Activated CD4-positive, alpha-beta T cell treated with anti-CD3 and anti-CD28 coated beads for 24 hours (primary cell): ENCODE measurements around the gene C16orf46.

Experiments
- DNase-seq, 2 donors: peaks; one replicate each; pipeline ENCODE4 v3.0.0-alpha.2; 2020; ENCODE audit warnings: low read depth in 2 of 2

The C16orf46 gene

DNA sequence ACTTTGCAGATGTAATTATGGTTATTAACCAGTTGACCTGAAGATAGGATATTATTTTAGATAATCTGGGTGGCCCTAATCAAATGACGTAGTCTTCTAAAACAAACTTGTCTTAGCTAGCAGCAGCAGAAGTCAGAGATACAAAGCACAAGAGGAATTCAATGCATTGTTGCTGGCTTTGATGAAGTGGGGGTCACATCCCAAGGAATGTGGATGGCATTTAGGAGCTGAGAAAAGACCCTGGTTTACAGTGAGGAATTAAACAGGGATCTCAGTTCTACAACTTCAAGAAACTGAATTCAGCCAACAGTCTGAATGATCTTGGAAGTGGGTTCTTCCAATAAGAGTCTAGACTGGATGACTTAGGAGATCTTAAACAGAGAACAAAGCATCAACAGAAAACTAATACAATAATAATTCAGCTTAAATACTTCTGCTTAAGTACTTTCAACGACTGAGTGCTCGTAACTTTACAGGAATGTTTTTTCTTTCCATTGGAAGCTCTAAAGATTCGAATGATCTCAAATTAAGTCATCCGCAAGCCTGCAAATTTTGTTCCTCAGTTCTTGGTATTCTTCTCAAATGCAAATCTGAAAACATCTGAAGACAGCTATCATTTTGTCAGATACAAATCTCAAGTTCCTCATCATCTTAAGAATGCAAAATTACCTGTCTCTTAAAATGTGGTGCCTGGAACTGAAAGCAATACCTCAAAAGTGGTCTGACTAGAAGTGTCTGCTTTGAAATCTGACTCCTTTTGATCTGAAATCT is 3.3 kb downstream of the C16orf46 start:
- no peak for DNase-seq

DNA sequence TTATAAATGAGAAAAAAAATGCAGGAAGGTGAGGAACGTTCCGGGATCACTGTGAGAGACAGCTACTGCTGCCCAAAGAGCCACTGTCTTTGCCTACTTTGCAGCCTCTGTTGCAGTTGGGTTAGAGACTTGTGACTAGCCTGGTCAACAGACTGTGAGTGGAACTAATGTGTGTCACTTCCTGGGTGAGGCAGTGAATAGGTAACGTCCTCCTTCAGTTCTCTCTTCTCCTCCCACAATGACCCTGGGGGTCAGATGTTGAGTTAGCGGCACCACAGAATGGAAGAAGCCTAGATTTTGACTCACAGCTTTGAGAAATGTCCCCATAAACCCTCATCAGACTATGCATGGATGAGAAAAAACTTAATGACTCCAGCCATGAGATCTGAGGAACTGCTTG is 5.2 kb downstream of the C16orf46 start:
- DNase-seq = no peak

DNA sequence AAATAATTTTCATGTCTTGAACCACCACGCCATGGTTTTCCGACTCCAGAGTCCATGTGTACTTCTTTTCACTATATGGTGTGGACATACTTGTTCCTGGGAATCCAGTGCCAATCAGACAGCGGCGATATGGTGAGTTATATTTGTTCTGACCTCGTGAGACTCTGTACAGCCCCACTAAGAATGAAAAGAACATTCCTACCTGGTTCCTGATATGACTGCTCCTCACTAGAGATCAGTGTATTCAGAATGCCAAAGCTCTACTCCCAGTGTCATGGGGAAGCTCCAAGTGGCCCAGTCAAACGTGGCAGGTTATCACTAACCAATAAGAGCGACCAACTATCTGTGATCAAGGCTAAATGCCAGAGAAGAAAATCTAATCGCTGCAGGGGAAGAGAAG is 6.1 kb downstream of the C16orf46 start:
- no peak for DNase-seq

DNA sequence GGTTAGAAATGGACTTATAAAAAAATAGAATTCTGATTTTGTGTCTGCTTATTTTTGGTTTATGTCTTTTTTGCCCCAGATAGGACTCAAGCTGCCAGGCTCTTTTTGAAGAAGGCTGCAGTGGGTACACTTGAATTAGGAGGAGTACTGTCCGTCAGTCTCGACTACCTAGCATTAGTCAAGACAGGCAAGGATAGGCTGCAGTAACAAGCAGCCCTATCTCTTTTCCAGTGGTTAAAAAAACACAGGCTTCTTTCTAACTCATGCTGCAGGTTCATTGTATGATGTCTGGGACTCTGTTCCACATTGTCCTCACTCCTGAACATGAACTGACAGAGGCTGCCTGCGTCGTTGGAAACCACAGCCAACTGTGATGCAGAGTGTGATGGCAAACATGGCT is 8.0 kb downstream of the C16orf46 start:
- DNase-seq = no peak

DNA sequence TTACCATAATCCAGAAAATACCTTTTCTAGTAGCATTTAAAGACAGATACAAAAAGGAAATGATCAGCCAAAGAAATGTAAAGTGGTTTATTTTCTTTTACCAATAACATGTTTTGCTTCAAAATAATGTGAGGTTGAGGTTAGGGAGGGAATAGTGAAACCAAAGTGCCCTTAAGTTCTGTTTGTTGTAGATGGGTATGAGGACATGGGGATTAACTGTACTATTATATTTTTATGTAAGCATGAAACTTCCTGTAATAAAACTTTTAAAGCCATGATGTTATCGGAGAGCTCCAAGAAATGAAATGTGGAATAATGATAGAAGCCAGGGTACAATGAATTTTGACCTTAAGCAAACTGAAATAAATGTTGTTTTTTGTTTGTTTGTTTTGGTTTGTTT is 9.9 kb downstream of the C16orf46 start:
- no peak for DNase-seq

DNA sequence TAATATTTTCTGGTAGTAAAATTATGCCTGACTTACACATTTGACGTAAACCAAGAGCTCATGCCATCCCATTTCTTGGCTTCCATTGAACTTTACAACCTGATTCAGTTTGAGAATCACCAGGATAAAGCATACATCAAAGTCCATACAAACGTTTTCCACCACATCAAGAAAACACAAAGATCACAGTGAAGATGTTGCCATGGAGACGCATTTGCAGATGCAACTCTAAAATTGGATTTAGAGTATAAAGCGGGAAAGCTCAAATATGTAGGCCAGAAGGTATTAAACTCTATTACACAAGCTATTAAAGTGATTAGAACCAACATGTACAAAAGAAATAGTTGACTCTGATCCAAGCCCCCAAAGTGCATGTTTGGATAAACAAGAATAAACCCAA is 10.4 kb downstream of the C16orf46 start:
- no peak for DNase-seq

DNA sequence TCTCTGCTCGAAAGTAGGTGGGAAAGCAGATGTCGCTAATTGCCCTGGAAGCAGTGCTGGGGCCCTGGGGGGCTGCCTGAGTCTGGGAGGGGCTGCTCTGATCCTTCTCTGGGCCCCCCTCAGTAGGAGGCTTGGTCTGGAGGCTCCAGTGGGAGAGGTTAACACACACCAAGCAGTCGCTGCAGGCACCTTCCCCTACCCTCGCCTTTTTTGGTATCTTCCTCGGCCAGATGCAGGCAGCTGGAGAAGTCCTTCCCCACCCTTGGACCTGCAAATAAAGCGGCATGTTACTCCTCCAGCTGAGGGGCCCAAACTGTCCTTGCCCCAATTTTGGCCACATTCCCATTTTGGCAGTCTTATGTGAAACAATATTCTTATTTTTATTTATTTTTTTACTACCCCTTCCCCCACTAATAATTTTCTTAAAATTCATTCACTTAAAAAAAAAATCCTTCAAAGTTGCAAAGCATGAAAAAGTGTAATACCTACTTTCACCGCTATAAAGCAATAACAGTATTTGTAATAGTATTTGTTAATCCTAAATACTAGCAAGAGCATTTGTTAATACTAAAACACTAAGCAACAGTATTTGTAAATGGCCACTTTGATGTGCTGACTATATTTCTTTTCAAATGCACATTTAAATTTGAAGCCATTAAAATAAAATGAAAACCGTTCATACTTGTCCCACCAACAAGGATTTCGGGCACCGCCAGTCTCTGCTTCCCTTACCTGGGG is 15.0 kb downstream of the C16orf46 start:
- DNase-seq = no peak

DNA sequence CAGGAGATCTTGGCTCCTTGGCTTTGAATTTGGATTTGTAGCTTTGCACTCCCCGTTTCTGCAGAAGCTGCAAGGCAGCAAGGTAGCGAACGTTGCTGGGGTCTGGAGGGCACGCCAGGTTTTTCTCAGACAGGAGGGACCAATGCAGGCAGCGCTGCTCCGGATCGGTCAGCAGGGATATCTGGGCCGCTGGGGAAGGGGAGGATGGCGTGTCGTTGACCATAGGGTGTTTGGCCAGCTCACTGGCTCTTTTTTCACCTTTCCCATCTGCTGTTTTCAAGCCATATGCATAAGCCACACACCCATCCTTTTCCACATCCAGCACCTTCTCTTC is 15.8 kb downstream of the C16orf46 start:
- no peak for DNase-seq

DNA sequence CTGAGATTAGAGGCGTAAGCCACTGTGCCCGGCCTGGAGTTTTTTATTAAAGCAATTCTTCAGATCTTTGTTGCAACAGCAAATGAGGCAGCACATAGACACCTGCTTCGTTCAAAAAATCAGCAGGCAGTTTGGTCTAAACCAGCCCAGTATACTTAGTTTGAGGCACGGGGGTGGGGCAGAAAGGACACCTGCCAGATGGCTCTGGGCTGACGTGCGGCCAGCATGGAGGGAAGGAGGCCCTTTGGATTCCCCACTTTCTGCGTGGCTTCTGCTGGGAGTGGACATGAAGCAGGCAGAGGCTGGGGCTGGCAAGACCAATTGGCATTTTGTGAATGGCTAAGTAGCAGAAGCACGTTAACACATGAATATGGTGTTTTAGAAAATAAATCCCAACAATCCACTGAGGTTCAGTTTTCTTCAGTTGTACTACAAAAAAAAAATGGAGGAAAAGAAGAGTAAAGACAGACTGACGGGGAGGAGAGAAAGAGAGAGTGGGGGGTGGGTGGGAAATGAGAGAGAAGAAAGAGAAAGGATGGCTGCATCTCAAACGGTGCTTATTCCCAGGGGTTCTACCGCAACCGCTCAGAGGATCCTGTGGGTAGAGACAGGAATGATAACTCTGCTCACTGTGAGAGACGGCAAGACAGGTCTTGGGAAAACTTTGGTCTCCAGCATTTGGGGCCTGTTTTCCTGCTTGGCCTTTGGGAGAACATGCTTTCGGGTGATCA is 16.3 kb downstream of the C16orf46 start:
- no peak for DNase-seq

DNA sequence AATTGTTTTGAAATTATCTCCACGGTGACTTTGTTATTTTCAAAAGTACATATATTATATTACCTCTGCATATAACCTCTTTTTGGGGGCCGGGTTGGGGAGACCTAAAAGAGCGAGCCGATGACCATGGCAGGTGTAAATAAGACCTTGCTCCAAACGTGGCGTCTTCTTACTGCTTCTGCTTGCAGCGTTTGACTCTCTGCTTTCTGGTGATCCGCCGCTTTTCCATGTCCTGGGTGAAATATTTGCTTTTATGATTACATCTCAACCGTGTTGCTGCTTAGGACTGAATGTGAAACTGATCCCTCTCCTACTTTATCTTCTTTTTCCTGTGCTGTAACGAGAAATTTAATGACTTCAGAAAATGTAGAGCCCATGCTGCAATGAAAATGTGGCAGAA is 23.3 kb downstream of the C16orf46 start:
- DNase-seq = no peak

DNA sequence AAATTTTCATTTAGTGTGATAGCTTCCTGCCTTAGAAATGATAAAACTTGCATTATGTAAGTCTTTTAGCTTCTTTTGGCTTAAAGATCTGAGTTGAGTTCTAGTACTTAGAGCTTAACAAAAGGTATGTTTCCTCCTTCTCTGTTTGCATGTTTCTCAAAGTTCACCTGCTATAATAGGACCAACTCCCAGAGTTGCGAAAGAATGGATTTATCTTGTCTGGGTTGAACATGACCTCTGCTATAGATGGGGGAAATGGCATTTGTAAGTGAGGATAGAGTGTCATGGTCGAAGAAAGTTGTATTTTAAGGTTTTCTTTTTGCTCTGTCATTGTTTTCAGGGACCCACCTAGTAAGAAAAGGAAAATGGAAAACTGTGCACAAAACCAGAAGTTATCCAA is 34.2 kb downstream of the C16orf46 start:
- no peak for DNase-seq

DNA sequence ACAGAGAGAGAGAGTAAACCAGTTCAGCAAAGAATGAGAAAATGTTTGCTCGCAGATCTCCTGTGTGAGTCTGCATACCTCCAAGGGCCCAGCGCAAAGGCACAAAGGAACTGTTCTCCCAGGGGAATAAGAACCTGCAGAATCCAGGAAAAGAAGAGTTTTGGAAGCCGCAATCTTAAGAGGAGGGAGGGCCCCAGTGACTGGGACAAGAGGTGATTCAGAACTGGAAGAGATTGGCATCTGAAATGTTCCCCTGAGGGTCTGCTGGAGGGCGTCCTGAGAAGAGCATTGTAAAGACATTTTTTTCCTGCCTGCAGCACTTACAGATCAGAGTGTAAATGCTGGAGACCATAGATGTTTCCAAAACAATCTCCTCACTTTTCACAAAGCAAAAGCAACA is 35.3 kb downstream of the C16orf46 start:
- DNase-seq = no peak

DNA sequence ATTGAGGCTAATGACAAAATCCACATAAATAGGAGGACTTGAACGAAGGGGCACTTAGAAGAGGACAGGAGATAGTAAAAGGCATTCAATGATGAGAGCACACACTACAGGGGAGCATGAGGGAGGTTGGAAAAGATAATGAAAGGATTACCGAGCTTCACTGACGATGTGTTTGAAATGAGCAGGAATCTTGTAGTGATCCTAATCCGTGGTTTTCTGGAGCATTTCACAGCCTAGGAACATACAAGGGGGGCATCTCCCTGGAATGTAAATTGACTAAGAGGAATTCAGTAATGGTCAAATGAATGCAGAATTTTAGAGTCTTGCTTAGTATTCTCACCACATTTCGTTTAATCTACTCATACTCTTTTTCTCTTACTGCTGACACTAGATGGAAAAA is 36.2 kb downstream of the C16orf46 start:
- DNase-seq = no peak

DNA sequence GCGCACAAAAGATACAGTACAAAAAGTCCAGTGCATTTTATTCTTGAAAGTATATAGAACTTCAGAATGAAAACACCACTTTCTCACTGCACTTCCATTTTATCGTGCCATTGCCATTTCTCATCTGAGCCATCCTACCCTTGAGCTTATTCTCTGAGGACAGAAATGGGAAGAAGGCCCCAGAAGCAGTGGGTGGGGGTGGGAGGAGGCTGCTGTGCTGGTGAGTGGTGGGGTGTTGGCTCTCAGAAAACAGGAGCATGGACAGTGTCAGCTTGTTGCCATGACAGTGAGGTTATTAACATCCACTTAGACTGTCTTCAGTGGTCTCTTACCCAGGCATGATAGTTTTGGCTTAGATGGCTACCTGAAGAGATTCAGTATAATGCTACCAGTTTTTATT is 36.9 kb downstream of the C16orf46 start:
- DNase-seq = no peak

DNA sequence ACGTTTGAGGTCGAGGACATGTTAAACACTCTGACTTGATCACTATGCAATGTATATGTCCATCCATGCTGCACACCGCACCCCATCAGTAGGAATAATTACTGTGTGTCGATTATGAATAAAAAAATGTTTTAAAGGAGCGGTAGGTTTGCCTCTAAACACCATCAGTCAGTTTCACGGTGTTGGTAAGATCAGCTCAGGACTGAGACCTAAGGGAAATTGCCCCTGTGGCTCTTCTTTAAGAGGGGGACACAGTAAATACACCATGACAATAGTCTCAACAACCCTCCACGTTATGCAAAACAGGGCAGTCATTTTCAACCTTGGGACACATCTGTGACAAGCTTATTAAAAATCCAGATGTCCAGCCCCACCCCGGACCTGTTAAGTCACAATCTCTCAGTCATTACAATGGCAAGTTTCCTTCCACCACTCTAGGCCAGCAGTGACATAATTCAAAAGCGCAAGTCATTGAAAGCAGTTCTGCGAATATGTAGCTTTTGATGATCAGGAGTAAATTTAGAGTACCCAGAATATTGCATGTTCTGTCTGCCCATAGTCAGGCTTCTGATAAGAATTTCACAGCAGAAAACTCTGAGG is 40.2 kb downstream of the C16orf46 start:
- no peak for DNase-seq

DNA sequence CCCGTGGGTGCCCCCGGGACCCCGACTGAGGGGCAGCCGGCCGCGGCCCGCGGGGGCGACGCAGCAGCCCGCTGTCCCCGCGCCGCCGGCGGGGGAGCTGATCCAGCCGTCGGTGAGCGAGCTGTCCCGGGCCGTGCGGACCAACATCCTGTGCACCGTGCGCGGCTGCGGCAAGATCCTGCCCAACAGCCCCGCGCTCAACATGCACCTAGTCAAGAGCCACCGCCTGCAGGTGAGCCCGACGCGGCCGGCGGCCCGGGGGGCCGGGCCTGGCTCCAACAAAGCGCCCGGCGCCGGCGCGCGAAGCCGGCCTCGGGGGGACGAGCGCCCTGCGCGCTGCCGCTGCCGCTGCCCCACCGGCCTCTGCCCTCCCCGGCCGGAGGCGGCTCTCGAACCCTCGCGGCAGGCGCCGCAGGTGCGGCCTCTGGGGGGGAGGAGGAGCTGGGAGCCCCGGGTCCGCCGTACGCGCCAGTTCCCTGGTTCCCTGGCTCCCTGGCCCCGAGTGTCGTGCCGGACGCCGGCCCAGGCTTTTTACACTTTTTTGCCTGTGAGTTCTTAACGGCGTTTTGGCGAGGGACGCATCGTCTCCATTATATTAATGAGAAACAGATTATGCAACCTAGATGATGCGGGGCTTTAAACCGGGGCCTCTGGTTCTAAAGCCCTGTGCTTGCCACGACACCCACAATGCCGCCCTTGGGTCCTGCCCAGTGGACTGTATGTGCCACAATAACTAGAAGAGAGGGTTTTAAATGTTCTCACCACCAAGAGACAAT is 40.9 kb downstream of the C16orf46 start:
- DNase-seq = no peak

DNA sequence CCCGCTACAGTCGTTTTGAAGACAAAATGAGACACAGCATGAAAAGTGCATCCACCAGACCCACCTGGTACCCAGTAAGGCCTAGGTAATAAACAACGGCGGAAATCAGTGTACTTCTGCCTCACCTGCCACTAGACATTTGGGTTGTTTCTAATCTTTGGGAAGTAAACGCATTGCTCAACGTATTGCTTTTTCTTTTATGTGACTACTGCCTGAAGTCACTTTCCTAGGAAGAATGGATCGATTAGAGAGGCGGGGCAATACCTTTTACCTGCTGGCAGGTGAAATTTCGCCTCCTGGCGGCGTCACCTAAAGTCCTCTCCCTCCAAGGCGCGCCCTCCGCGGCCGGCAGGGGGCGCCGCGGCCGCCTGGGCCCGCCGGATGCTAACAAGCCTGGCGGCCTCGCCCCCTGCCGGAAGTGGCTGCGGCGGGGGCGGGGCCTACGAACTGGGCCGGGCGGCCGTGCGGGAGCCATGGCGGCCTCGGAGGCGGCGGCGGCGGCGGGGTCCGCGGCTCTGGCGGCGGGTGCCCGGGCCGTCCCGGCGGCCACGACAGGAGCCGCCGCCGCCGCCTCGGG is 41.6 kb downstream of the C16orf46 start, which contains the start of gene ATMIN:
Gene ATMIN (plus strand): TSS at position 445 of the 577 bp plus-strand sequence. CDS start 29 bp downstream, at position 474.
- DNase-seq = peak; percentile 78 to 86

DNA sequence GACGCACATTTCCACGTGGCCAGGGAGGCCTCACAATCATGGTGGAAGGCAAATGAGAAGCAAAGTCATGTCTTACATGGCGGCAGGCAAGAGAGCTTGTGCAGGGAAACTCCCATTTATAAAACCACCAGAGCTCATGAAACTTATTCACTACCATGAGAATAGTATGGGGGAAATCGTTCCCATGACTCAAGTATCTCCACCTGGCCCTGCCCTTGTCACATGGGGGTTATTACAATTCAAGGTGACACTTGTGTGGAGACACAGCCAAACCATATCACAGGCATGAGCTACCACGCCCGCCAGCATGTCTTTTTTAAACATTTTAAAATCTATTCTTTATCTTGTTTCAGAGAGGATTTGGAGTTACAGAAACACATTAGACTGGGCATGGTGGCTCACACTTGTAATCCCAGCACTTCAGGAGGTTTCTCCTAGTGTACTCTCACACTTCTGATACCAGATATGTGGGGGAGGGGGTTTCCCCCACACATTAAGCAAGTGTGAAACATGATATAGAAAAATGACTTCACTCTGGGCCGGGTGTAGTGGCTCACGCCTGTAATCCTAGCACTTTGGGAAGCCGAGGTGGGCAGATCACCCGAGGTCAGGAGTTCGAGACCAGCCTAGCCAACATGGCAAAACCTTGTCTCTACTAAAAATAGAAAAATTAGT is 47.0 kb downstream of the C16orf46 start:
- DNase-seq = peak; percentile 4 to 11

DNA sequence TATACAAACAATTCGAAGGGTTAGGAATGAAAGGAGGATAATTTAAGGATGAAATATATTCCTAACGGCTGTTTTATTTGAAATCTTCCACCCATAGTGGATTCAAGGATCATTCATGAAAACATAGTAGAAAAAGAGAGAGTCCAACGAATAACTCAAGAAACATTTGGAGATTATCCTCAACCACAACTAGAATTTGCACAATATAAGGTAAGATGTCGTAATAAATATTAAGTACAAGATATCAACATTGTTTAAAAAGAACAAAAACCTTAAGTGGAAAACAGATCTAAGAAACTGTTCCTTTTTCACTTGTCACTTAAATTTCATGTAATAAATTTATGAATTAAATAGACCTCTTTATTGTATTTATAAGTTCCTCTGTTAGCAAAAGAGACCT is 50.6 kb downstream of the C16orf46 start:
- no peak for DNase-seq

DNA sequence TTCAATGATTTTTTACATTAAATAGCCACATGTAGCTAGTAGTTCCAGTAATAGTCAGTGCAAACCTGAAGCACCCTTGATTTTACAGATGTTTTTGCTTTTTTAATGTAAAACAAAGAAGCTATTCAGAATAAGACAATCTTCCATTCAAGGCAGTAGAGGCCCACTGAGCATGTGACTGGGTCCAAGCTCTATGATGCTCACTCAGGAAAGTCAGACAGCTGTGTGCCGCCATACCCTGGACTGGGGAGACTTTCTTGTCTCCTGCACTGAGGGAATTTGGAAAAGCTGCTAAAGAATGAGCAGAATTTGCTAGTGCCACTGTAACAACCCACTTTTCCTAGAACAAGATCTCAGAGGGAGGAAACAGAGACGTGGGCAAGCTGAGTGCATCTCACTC is 58.5 kb downstream of the C16orf46 start:
- DNase-seq = no peak

DNA sequence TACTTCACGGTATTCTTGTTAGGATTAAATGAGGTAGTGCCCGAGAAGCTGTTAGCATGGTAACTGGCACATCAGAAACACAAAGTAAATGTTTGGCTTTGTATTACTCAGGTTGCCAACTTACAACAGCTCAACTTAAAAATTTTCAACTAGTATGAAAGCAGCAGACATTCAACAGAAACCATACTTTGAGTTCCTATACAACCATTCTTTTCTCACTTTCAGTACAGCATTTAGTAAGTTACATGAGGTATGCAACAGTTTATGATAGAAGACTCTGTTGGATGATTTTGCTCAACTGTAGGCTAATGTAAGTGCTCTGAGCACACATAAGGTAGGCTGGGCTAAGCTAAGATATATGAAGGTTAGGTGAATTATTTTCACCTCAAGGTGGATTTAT is 62.4 kb downstream of the C16orf46 start:
- no peak for DNase-seq
